GM21723 (cell line): ENCODE results near the gene SLITRK5.

ENCODE experiments used
- ATAC-seq: cut with Tn5 transposase; IDR thresholded peaks from one replicate; pipeline ENCODE4 v1.9.1; 2021; ENCODE audit warnings: mild to moderate bottlenecking, moderate library complexity; ENCODE audit not compliant: unreplicated experiment

The SLITRK5 gene

DNA sequence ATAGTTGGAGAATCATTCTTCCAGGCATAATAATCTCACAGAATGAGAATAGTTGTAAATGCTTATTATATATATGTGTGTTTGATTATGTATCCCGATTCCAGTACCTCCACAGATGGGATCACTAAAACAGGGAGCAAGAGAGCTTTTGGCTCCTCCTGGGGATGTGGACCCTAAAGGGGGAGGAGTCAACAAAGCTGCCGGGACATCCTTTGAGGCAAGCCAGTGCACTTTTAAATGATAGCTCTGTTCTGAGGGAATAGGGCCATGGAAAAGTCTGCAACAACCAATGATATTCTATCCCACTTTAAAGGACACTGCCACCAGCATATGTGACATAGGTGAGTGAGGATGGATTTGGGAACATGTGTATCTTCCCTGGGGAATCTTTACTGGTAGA, 40.8 kb downstream of the SLITRK5 start:
- no peak for ATAC-seq
